ENCODE results near the gene ST3GAL2.

GRCh38 chr16:70380248-70380918 is 58.5 kb downstream of the ST3GAL2 start:
- TF ChIP-seq CTCF (IDR thresholded peaks at IDR 0.05) (no peak), POLR2A (IDR thresholded peaks at IDR 0.05) (no peak)
